Activated CD4-positive, alpha-beta T cell treated with anti-CD3 and anti-CD28 coated beads, Interleukin-2, amount 50 U/mL, for 24 hours (primary cell): ENCODE measurements around the gene BTD.

Experiments used
- DNase-seq, 2 donors: peaks; one replicate each; pipeline ENCODE4 v3.0.0-alpha.2; 2020; ENCODE audit warnings: low read depth in 1 of 2, low spot score in 1 of 2

Gene BTD

DNA sequence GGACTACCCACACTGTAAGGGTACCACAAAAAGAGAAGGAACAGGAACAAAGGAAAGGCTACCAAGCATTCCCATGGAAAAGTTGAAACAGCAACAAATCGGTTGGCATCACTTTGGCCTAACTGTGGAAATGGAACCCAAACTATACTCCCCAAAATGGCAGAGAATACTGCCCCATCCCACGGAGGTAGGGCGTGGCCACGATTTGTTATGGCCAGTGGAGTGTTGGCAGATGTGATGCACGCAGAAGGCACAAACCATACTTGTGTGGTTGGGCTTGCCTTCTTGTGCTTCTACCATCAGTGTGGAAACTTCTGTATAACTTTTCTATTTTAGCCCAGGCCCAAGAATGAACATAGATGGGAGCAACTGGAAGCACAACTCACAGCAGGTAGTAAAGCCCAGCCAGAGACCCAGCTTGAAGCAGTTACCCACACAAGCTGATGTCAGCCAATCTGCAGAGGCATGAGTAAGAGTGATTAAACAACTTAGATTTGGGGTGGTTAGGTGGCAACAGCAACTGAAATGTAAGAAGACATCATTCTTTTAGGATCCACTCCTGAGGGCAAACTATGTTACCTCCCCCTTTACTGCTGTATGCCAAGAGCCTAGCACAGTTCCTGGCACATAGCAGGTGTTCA lies 64.1 kb downstream of the BTD start:
- DNase-seq: no peak

DNA sequence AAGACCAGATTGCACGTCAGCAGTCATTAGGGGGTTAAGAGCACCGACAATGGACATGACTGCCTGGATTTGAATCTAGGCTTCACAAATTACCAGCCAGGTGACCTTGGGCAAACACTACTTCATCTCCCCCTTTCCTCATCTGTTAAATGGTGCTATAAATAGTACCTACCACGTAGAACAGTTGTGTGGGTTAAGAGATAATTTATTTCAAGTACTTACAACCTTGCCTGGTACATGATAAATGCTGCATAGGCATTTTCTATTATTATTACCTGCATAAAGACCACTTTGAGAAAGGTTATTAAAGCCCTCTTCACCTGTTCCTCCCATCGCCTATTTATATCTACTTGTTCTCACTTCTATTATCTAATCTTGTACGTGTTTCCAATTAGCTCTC lies 64.7 kb downstream of the BTD start:
- DNase-seq: no peak

DNA sequence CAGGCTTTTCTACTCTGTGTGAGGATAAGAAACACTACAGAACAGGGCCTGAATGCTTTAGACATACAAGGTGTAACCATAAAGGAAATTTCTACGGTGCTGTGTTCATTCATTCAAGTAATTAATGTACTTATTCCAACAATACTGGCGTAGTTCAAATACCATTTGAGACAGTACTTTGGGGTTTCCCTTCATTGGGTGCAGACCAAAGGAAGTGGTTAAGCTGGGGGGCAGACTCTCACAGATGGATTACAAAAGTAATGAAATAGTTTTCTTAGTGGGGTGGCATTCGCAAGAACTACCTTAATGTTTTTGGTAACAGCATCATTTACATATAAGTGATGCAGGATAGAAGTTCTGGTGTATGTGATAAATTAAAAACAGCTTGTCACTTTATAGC lies 65.9 kb downstream of the BTD start:
- DNase-seq: peak in 1 of 2 donors; percentile 11

DNA sequence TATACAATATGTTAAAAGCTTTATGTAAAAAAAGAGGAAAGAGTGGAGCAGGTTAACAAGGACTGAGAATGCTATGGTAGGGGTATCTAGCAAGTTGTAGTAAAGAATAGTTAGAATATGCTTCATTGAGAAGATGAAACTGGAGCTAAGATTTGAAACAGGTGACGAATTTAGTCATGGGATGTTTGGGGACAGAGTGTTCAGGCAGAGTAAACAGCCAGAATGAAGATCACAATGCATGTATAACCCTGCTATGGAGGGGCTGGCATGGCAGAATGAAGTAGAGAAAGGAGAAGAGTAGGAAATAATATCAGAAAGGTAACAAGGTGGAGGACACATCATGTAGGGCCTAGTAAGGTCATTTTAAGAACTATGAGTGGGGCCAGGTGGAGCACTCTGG lies 72.0 kb downstream of the BTD start:
- DNase-seq: no peak

DNA sequence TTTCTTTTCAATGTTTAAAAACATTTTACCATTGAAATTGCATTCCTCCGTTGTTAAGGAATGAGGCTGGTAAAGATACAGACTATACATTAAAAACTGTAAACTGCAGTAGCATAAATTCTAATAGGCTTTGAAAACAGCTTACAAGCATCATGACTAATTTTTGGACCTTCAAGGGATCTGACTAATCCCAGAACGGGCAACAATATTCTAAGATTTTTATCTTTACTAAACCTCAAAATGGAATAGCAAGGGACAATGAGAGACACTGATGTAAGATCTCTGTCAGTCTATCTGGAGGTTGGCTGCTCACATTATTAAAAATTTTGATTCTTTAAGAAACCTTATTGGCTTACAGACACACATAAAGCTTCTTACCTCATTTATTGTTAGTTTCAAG lies 74.7 kb downstream of the BTD start:
- DNase-seq: no peak

DNA sequence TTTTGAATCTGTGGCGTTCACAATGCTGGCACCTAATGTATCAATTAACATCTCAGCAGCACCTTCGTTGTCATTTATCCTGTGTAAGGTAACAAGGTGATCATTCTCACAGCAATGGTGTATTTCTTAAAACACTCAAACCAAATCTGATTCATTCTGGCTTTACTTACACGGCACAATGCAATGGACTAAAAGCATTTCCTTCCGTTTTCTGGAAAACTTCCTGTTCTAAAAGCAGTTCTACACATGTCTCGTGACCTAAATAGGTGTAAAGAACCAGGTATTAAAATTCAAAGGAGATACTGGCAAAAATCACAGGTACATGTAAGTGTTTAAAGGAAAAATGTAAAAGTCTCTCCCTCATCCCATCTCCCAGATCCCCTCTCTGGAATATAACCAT lies 77.8 kb downstream of the BTD start:
- DNase-seq: no peak

DNA sequence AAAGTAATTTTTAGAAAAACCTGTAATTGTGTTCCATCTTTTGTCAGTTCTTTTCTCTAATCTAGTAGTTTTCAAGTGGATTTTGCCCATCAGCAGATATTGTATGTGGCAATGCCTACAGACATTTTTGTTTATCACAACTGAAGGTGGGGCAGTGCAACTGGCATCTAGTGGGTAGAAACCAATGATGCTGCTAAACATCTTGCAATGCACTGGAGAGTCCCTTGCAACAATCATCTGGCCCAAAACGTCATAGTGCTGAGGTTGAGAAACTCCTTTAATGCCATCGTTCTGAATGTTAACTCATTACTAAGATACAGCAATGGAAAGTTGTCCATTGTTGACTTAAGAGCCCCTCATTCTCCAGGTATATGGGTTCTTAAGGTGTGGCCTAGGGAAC lies 80.1 kb downstream of the BTD start:
- DNase-seq: no peak

DNA sequence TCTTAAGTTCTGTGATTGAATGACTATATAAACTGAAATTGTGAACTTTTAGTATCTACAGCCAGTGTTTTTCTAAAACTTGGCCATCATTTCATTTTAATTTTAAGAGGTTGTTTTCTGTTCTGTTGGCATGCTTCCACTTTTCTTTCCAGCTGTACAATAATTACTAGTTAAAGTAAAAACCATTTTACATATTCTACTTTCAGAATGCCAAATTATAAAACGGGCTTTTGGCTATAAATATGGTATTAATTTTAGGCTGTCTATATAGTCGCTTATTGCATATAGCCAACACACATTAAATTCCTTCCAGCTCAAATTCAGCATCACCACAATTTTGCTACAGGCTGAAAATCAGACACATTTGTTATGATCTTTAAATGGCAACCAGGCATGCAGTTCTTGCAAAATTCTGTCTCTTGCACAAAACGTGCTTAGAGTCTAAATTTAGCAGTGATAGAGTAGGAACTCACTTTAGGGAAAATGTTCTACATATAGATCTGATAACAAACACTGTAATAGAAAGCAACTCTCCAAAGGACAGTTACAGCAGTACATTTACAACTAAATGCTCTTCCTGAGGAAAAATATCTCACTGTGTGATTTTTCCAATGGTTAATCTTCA lies 81.1 kb downstream of the BTD start:
- no peak for DNase-seq

DNA sequence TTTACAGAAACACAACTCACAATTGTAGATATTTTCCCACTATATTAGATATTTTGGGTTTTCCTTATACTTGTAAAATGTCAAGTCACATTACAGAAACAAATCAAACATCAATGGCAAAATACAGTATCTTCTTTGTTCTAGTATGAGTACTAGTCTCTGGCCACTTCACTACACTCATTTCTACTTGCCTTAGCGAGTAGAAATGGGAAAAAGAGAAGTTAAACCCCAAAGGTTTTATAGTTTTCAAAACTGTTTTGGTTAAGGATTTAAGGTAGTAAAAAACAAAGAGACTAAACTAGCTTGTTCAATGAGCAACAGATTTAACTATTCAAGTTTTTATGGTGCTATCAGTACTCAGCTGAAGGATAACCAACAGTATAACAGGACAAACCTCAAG lies 81.7 kb downstream of the BTD start:
- no peak for DNase-seq

DNA sequence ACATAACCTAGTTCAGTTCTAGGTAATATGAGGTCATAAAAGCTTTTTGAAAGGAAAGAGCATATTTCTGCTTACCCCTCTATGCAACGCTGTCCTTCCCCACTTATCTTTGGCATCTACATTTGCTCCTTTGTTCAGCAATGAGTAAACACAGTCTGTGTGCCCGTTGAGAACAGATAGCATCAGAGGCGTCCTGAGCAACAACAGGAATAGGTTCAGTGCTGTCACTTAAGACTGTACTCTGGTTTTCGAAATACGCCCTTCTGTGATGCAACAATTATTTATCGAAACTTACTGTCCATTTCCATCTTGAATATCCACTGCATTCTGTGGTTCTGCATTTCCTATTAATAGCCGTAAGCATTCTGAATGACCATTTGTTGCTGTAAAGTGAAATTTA lies 84.4 kb downstream of the BTD start:
- no peak for DNase-seq

DNA sequence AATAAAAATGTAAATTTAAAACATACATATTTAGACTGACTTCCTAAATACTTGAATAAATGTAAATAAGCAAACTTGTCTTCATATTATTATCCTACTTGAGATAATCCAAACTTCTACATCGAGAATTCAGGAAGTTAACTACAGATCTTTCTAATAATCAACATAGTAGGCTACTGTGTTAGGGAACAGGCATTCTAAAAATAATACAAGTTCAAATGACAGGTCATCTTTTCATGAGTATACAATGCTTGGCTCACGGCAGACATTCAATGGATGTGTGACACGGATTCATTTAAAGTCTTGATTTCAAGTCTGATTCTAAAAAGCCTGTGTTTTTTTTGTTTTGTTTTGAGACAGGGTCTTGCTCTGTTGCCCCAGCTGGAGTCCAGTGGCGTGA lies 88.7 kb downstream of the BTD start:
- no peak for DNase-seq

DNA sequence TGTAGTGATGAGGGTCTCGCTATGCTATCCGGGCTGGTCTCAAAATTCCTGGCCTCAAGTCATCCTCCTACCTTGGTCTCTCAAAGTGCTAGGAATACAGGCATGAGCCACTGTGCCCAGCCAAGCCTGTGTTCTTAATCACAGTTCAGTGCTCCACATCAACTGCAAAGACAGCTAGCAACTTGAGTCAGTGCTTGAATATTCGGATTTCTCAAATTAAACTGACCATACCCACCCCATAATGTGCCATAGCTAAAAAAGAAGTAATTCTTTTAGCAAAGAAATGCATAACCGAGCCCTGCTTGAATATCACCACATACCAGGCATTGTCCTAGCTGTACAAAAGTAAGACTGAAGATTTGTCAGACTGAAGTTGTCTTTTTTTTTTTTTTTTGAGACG lies 89.2 kb downstream of the BTD start:
- DNase-seq: no peak

DNA sequence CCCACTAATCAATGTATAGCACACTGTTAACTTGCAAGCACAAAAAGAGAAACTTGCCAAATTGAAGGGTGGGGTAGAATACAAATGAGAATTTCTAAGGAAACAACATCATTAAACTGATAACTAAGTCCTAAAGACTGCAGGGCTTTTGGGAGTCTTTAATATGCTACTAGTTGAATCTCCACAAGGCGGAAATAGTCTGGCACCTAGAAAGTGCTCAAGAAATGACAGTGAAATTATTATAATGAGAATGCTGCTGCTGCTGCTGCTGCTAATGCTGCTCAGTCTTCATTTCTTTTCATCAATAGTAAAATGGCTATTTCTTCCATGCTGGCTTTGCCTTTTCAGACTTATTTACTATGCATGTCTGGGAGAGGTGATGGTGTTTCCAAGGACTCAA lies 91.8 kb downstream of the BTD start:
- DNase-seq: no peak

DNA sequence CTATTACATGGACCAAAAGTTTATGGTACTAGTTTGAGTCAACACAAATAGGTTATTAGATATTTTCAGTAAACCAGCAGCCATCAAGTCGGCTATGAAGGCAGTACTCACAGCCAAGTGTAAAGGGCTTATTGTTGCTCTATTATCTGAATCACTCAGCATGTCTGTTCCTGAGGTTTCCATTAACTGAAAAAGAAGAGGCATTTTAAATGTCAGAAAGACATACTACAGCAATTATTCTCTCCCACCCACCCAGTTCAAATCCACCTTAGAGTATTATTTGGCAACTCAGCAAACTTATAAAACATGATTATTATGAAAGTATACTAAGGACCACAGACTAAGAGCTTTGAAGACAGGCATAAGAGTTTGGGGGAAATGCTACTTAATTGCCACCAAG lies 93.1 kb downstream of the BTD start:
- no peak for DNase-seq
